ENCODE results near the gene KANK4.

KANK4 gene

GRCh38 chr1:62304515-62304914, 14.7 kb downstream of the KANK4 start:
- no peak for DNase-seq

- DNase-seq, result no peak
Observed at GRCh38 chr1:62301726-62302390, 17.4 kb downstream of the KANK4 start.

GRCh38 chr1:62299426-62300200, 19.6 kb downstream of the KANK4 start:
- DNase-seq, result no peak

- DNase-seq, result peak; percentile 45 to 67 (median 59)
Observed at GRCh38 chr1:62295921-62296491, 23.2 kb downstream of the KANK4 start.

GRCh38 chr1:62294261-62294660, 25.0 kb downstream of the KANK4 start:
- peak; percentile 48 to 63 (median 53) for DNase-seq

GRCh38 chr1:62288662-62289061, 30.6 kb downstream of the KANK4 start:
- no peak for DNase-seq

- DNase-seq, result no peak
Observed at GRCh38 chr1:62288224-62288623, 31.0 kb downstream of the KANK4 start.

GRCh38 chr1:62286786-62287224, 32.4 kb downstream of the KANK4 start:
- DNase-seq, result no peak

- no peak for DNase-seq
Observed at GRCh38 chr1:62285984-62286785, 33.0 kb downstream of the KANK4 start.

GRCh38 chr1:62285440-62285839, 33.8 kb downstream of the KANK4 start:
- no peak for DNase-seq

- no peak for DNase-seq
Observed at GRCh38 chr1:62283986-62284385, 35.2 kb downstream of the KANK4 start.

- DNase-seq, result no peak
Observed at GRCh38 chr1:62282909-62283755, 36.1 kb downstream of the KANK4 start.

GRCh38 chr1:62281922-62282555, 37.2 kb downstream of the KANK4 start:
- no peak for DNase-seq

- DNase-seq, result no peak
Observed at GRCh38 chr1:62280960-62281465, 38.2 kb downstream of the KANK4 start.

- no peak for DNase-seq
Observed at GRCh38 chr1:62280150-62280549, 39.1 kb downstream of the KANK4 start.

- no peak for DNase-seq
Observed at GRCh38 chr1:62276791-62277190, 42.4 kb downstream of the KANK4 start.

GRCh38 chr1:62274496-62275485, 44.4 kb downstream of the KANK4 start:
- no peak for DNase-seq

- no peak for DNase-seq
Observed at GRCh38 chr1:62273953-62274352, 45.3 kb downstream of the KANK4 start.

GRCh38 chr1:62271948-62272728, 47.1 kb downstream of the KANK4 start:
- peak in 2 of 3 donors; percentile 17 to 34 for DNase-seq
